Measurements from ENCODE around the gene CCDC181. TPM values are rescaled to one million over a fixed set of nuclear protein-coding genes. Genes with fewer than 3 reads are reported as not detected.

Gene CCDC181
- total and polyA plus RNA-seq, 2 donors (not counting 1 experiment from before 2014, with no cell fraction given): not detected

DNA sequence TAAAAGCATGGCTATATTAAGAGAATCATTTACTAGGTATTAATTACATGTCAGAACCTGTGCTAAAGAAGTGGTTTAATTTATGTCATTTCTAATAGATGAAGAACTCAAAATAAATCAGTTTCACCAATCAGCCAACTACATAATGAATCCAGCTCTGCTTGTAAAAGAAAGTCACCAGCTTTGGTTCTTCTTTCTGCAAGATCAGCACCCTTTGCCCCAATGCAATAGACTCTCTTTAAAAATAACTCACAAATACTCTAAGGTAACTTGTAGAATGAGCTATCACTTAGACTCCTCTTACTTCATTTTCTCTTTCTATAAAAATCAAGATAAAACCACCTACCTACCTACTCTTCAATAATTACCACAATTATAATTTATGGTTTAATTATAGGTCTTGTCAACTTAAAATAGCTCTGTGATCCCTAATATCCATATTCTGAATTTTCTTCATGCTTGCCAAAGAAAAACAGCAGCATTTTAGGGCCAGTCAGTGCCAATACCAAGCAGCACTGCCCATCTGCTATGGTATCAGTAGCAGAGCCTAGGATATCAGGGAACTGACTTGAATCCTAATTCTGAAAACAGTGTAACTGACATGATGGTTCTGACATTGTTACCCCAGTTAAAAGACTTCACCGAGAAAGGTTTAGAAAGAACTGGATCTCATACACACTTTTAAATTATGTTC, 47.2 kb upstream of the CCDC181 start:
- ATAC-seq (ENCODE audit: low read depth): no peak
- intact Hi-C loops (cut with micrococcal nuclease): no loop called here
- no peak overlapping the region for H3K4me2 ChIP-seq (replicated peaks; ENCODE audit: low read depth, low read length, poor library complexity, severe bottlenecking)
- no CpG with 5 or more reads among the region's 1 CpG for WGBS (ENCODE audit: insufficient coverage)
- H3K79me2 ChIP-seq (ENCODE audit: control insufficient read depth, insufficient read depth, low read length): no peaks in the 10 kb centered on the region
- Mint-ChIP-seq H3K27ac (no peak overlapping the region), H3K4me1 (no peaks in the 10 kb centered on the region), H3K9me3 (ENCODE audit: insufficient read depth) (no peaks in the 10 kb centered on the region), H3K4me3 (no peak overlapping the region), H3K27me3 (no peaks in the 10 kb centered on the region)
- no peak overlapping the region for H3K27ac ChIP-seq (ENCODE audit: low read length in 2 of 2)
- H3K4me3 ChIP-seq (ENCODE audit: control extremely low read depth in 1 of 5, extremely low read depth in 1 of 5, insufficient read depth in 1 of 5, low read depth in 2 of 5, low read length in 4 of 5): no peak overlapping the region
- DNase-seq: no peak
- no peaks in the 10 kb centered on the region for H3K9me3 ChIP-seq (ENCODE audit: control extremely low read depth in 1 of 3, control insufficient read depth in 2 of 3, insufficient read depth in 1 of 3, low read length in 2 of 3)
- H3K27me3 ChIP-seq (replicated peaks in 1 of 4; ENCODE audit: control extremely low read depth in 1 of 4, control insufficient read depth in 3 of 4, insufficient read depth in 4 of 4, low read length in 3 of 4): no peaks in the 10 kb centered on the region
- H3K36me3 ChIP-seq (replicated peaks in 1 of 2; ENCODE audit: control extremely low read depth in 1 of 2, control insufficient read depth in 1 of 2, extremely low read depth in 1 of 2, insufficient read depth in 2 of 2, low read length in 1 of 2): peaks cover 0 to 5% of the 10 kb centered on the region in 2 experiments
- POLR2A ChIA-PET: no interaction called here
- H4K20me1 ChIP-seq (ENCODE audit: control insufficient read depth, insufficient read depth, low read length, poor library complexity, severe bottlenecking): no peaks in the 10 kb centered on the region
- H2AFZ ChIP-seq (ENCODE audit: insufficient read depth, low read depth, low read length, poor library complexity, severe bottlenecking): no peak overlapping the region
- CTCF ChIA-PET: interaction anchor here (0.6 kb wide), 1 partner anchor 16 kb away, joined by 4 read pairs; no protein-coding TSS in a partner anchor
- no peak for TF ChIP-seq EZH2 (IDR thresholded peaks at IDR 0.05; ENCODE audit: borderline replicate concordance, insufficient read depth, low read depth, low read length, poor library complexity, severe bottlenecking)
- TF ChIP-seq, protein P1, sequence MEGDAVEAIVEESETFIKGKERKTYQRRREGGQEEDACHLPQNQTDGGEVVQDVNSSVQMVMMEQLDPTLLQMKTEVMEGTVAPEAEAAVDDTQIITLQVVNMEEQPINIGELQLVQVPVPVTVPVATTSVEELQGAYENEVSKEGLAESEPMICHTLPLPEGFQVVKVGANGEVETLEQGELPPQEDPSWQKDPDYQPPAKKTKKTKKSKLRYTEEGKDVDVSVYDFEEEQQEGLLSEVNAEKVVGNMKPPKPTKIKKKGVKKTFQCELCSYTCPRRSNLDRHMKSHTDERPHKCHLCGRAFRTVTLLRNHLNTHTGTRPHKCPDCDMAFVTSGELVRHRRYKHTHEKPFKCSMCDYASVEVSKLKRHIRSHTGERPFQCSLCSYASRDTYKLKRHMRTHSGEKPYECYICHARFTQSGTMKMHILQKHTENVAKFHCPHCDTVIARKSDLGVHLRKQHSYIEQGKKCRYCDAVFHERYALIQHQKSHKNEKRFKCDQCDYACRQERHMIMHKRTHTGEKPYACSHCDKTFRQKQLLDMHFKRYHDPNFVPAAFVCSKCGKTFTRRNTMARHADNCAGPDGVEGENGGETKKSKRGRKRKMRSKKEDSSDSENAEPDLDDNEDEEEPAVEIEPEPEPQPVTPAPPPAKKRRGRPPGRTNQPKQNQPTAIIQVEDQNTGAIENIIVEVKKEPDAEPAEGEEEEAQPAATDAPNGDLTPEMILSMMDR (IDR thresholded peaks at IDR 0.05): no peak
- H3K9ac ChIP-seq (ENCODE audit: low read length): no peak overlapping the region
- no peaks in the 10 kb centered on the region for H3K4me1 ChIP-seq (ENCODE audit: control insufficient read depth in 2 of 2, insufficient read depth in 2 of 2, low read length in 2 of 2)

DNA sequence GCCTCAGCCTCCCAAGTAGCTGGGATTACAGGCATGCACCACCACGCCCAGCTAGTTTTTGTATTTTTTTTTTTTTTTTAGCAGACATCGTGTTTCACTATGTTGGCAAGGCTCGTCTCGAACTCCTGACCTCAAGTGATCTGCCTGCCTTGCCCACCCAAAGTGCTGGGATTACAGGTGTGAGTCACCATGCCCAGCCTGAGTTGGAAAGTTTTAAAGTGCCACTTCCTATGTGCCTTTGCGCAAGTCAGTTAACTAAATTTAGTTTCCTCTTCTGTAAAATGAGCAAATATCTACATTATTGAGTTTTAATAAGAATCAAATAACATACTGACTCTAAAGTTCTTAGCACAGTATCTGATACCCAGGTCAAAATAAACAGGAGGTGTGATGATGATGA, 46.1 kb upstream of the CCDC181 start:
- H3K4me1 Mint-ChIP-seq: no peaks in the 10 kb centered on the region
- intact Hi-C loops (cut with micrococcal nuclease): no loop called here
- no peak overlapping the region for H3K4me3 Mint-ChIP-seq
- H3K4me2 ChIP-seq (replicated peaks; ENCODE audit: low read depth, low read length, poor library complexity, severe bottlenecking): no peak overlapping the region
- no peak overlapping the region for H3K27ac Mint-ChIP-seq
- H3K4me1 ChIP-seq (ENCODE audit: control insufficient read depth in 2 of 2, insufficient read depth in 2 of 2, low read length in 2 of 2): no peaks in the 10 kb centered on the region
- ChIA-PET POLR2A (interaction anchor here (0.6 kb wide), 1 partner anchor 11 kb away, joined by 4 read pairs; no protein-coding TSS in a partner anchor), CTCF (no interaction called here)
- no peaks in the 10 kb centered on the region for H3K27me3 ChIP-seq (replicated peaks in 1 of 4; ENCODE audit: control extremely low read depth in 1 of 4, control insufficient read depth in 3 of 4, insufficient read depth in 4 of 4, low read length in 3 of 4)
- H2AFZ ChIP-seq (ENCODE audit: insufficient read depth, low read depth, low read length, poor library complexity, severe bottlenecking): no peak overlapping the region
- no peaks in the 10 kb centered on the region for H3K9me3 Mint-ChIP-seq (ENCODE audit: insufficient read depth)
- 91% methylated on average over 4 of the region's 5 CpGs for WGBS (ENCODE audit: insufficient coverage)
- no peak for ATAC-seq (ENCODE audit: low read depth)
- TF ChIP-seq, protein P1 (IDR thresholded peaks at IDR 0.05): no peak
- TF ChIP-seq EZH2 (IDR thresholded peaks at IDR 0.05; ENCODE audit: borderline replicate concordance, insufficient read depth, low read depth, low read length, poor library complexity, severe bottlenecking): no peak
- no peaks in the 10 kb centered on the region for H4K20me1 ChIP-seq (ENCODE audit: control insufficient read depth, insufficient read depth, low read length, poor library complexity, severe bottlenecking)
- H3K79me2 ChIP-seq (ENCODE audit: control insufficient read depth, insufficient read depth, low read length): no peaks in the 10 kb centered on the region
- H3K4me3 ChIP-seq (ENCODE audit: control extremely low read depth in 1 of 5, extremely low read depth in 1 of 5, insufficient read depth in 1 of 5, low read depth in 2 of 5, low read length in 4 of 5): no peak overlapping the region
- H3K27ac ChIP-seq (ENCODE audit: low read length in 2 of 2): no peak overlapping the region
- no peak for DNase-seq
- H3K9me3 ChIP-seq (ENCODE audit: control extremely low read depth in 1 of 3, control insufficient read depth in 2 of 3, insufficient read depth in 1 of 3, low read length in 2 of 3): no peaks in the 10 kb centered on the region
- no peak overlapping the region for H3K9ac ChIP-seq (ENCODE audit: low read length)
- peaks cover 0 to 5% of the 10 kb centered on the region in 2 experiments for H3K36me3 ChIP-seq (replicated peaks in 1 of 2; ENCODE audit: control extremely low read depth in 1 of 2, control insufficient read depth in 1 of 2, extremely low read depth in 1 of 2, insufficient read depth in 2 of 2, low read length in 1 of 2)
- no peaks in the 10 kb centered on the region for H3K27me3 Mint-ChIP-seq

All from B cell (primary cell).